GM18867 (cell line): ENCODE data around the gene TM9SF1.

Source experiments
- ATAC-seq: cut with Tn5 transposase; IDR thresholded peaks from one replicate; pipeline ENCODE4 v1.9.1; 2021; ENCODE audit warnings: mild to moderate bottlenecking, moderate library complexity; ENCODE audit not compliant: unreplicated experiment

The TM9SF1 gene

GRCh38 chr14:24198814-24199524 is 3.7 kb upstream of the TM9SF1 start:
- ATAC-seq = no peak

GRCh38 chr14:24197056-24197450 is 1.8 kb upstream of the TM9SF1 start:
- ATAC-seq = no peak

- ATAC-seq = peak; percentile 24
Observed at GRCh38 chr14:24196071-24197055, 1.1 kb upstream of the TM9SF1 start.

- no peak for ATAC-seq
Observed at GRCh38 chr14:24194873-24195185, 412 bp downstream of the TM9SF1 start.

GRCh38 chr14:24194186-24194872 is 912 bp downstream of the TM9SF1 start:
- no peak for ATAC-seq

GRCh38 chr14:24192933-24193332 is 2.3 kb downstream of the TM9SF1 start:
- no peak for ATAC-seq

GRCh38 chr14:24190416-24190815 is 4.8 kb downstream of the TM9SF1 start:
- no peak for ATAC-seq

- ATAC-seq = no peak
Observed at GRCh38 chr14:24189460-24189859, 5.8 kb downstream of the TM9SF1 start.

GRCh38 chr14:24189059-24189375 is 6.2 kb downstream of the TM9SF1 start:
- ATAC-seq = no peak

GRCh38 chr14:24188251-24189058 is 6.8 kb downstream of the TM9SF1 start, which contains the start of gene IPO4:
IPO4 (minus strand) TSS chr14:24188816; CDS start chr14:24188787, 29 bp downstream.
- peak; percentile 89 for ATAC-seq

- no peak for ATAC-seq
Observed at GRCh38 chr14:24187539-24187915, 7.7 kb downstream of the TM9SF1 start.

GRCh38 chr14:24186831-24187538 is 8.3 kb downstream of the TM9SF1 start:
- ATAC-seq = no peak

GRCh38 chr14:24185741-24186140 is 9.5 kb downstream of the TM9SF1 start:
- ATAC-seq = no peak

GRCh38 chr14:24185026-24185425 is 10.2 kb downstream of the TM9SF1 start:
- ATAC-seq = no peak

- no peak for ATAC-seq
Observed at GRCh38 chr14:24184104-24184970, 10.9 kb downstream of the TM9SF1 start.

GRCh38 chr14:24183014-24183481 is 12.2 kb downstream of the TM9SF1 start:
- ATAC-seq = no peak

GRCh38 chr14:24182110-24182882 is 12.9 kb downstream of the TM9SF1 start:
- no peak for ATAC-seq

- ATAC-seq = no peak
Observed at GRCh38 chr14:24181371-24182077, 13.7 kb downstream of the TM9SF1 start.
